GM19468 (cell line): Measurements from ENCODE around the gene BPTF.
"Not testable (repeated sequence)": the region's sequence is repeated elsewhere in the genome, so short reads cannot be mapped to it uniquely, and the experiment has no call there.

Experiments used
- ATAC-seq: cut with Tn5 transposase; IDR thresholded peaks from one replicate; pipeline ENCODE4 v1.9.1; 2021; ENCODE audit warnings: mild to moderate bottlenecking, moderate library complexity, moderate number of reproducible peaks; ENCODE audit not compliant: unreplicated experiment; ENCODE audit errors: extremely low read depth

BPTF gene

DNA sequence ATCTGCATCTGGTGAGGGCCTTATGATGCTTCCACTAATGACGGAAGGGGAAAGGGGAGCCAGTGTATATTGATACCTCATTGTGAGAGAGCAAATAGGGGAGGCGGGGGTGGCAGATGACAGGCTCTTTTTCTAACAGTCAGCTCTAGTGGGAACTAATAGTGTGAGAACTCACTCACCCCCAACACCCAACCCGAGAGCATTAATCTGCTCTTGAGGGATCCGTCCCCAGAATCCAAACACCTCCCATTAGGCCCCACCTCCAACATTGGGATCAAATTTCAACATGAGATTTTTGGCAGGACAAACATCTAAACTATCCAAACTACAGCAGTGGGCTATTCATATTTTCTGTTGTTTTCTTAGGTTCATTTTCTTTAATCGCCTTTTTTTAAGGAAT lies 54.4 kb downstream of the BPTF start:
- ATAC-seq, result no peak

DNA sequence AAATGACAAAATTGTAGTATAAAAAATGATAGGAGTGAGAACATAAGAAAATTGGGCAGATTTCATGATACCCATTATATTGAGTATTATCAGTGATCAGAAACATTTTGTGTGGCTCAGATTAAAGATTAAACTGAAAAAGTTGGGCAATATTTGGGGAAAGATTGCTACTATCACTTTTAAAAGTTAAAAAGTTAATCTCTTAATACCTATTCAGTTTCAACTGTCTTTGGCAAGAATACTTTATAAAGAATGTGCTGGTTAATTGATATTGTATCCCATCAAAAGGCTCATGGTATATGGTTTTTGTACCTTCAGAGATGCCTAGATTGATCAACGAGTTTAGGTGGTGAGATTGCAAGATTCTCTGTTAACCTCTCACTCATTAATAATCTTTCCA lies 55.8 kb downstream of the BPTF start:
- ATAC-seq, result no peak

DNA sequence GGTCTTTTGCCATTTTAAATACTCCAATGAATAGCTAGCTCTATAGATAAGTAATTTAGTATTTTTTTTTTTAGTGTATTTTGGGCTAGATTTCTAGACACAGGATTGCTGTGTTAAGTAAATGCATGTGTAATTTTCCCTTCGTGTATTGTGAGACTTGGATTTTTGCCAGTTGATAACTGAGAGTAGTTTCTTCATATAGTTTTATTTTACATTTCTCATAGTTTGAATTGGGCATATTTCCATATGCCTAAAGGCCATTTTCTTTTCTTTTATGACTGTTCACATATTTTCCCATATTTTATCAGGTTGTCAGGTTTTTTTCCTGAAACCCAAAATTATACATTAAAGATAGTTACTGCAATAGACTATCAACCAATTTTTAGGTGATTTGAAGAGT lies 59.4 kb downstream of the BPTF start:
- ATAC-seq, result no peak

DNA sequence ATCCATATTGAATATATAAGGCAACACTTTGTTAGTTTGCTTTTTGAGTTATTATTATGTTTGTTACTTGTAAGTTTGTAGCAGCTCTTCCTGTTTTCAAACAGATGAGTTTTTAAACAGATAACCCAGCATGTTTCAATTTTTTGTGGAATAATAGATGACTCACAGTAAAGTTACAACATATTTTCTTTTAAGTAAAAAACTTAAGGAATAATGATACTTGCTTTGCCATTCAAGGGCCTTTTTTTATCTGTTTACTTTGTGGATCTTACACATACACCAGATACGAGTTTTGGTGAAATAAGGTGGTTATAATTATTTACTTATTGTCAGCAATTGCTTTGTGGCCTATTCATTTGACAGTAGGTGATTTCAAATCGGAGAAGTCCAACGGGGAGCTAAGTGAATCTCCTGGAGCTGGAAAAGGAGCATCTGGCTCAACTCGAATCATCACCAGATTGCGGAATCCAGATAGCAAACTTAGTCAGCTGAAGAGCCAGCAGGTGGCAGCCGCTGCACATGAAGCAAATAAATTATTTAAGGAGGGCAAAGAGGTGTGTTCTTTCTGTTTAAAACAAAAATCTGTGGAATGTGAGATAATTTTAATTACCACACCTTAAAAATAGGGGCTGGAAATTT lies 66.3 kb downstream of the BPTF start:
- ATAC-seq, result no peak

DNA sequence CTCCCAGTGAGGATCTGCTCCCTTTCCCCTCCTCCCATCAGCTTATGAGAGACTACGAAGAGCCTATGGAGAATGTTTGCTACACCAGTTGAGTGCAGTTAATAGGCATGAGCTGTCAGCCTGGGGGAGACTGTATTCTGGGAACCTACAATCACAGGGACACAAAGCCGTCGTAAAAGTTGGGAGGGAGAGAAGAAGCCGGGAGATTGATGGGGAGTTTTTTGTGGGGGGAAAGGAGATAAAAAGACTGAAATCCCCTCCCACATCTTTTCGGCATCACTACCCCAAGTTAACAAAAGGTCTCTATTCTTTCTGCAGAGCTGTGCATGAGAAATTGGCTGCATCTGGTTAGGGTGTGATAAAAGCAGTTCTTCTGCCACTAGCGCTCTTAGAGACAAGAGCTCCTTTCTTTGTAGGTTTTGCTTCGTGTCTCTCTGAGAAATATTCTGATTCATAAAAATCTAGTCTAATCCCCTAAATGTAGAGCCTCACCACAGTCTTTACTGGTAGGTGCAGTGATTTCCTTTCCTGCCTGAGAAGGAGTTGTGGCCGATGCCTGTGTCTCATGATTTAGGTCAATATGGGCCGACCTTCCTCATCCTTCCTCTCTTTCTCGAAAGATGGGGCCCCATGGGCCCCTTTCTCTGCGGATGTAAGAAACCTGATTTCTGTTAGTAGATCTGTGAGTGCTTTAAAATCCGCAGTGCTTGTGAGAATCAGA lies 77.4 kb downstream of the BPTF start:
- ATAC-seq, result no peak

DNA sequence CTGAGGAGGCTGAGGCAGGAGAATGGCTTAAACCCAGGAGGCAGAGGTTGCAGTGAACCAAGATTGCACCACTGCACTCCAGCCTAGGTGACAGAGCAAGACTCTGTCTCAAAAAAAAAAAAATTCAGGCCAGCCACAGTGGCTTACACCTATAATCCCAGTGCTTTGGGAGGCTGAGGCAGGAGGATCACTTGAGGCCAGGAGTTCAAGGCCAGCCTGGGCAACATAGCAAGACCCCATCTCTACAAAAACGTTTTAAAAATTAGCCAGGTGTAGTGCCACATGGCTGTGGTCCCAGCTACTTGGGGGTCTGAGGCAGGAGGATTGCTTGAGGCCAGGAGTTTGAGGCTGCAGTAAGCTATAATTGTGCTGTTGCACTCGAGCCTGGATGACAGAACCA lies 80.0 kb downstream of the BPTF start:
- not testable (repeated sequence) for ATAC-seq

DNA sequence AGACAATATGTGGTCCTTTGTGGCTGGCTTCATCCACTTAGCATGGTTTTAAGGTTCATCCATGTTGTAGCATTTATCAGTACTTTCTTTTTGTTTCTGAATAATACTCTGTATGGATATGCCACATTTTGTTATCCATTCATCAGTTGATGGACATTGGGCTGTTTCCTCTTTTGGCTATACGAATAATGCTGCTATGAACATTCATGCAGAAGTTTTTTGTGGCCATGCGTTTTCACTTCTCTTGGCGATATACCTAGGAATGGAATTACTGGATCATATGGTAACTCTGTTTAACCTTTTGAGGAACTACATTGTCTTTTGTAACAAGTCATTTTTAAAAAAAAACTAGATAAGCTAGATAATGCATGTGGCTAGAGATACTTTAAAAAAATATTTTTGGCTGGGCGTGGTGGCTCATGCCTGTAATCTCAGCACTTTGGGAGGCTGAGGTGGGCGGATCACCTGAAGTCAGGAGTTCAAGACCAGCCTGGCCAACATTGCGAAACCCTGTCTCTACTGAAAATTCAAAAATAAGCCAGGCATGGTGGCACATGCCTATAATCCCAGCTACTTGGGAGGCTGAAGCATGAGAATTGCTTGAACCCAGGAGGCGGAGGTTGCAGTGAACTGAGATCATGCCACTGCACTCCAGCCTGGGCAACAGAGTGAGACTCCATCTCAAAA lies 85.0 kb downstream of the BPTF start:
- not testable (repeated sequence) for ATAC-seq

DNA sequence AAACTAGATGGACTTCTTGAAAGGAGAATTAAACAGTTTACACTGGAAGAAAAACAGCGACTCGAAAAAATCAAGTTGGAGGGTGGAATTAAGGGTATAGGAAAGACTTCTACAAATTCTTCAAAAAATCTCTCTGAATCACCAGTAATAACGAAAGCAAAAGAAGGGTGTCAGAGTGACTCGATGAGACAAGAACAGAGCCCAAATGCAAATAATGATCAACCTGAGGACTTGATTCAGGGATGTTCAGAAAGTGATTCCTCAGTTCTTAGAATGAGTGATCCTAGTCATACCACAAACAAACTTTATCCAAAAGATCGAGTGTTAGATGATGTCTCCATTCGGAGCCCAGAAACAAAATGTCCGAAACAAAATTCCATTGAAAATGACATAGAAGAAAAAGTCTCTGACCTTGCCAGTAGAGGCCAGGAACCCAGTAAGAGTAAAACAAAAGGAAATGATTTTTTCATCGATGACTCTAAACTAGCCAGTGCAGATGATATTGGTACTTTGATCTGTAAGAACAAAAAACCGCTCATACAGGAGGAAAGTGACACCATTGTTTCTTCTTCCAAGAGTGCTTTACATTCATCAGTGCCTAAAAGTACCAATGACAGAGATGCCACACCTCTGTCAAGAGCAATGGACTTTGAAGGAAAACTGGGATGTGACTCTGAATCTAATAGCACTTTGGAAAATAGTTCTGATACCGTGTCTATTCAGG lies 85.9 kb downstream of the BPTF start:
- no peak for ATAC-seq

DNA sequence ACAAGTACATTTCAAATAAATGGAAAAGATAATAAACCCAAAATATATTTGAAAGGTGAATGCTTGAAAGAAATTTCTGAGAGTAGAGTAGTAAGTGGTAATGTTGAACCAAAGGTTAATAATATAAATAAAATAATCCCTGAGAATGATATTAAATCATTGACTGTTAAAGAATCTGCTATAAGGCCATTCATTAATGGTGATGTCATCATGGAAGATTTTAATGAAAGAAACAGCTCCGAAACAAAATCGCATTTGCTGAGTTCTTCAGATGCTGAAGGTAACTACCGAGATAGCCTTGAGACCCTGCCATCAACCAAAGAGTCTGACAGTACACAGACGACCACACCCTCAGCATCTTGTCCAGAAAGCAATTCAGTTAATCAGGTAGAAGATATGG lies 86.8 kb downstream of the BPTF start:
- no peak for ATAC-seq

DNA sequence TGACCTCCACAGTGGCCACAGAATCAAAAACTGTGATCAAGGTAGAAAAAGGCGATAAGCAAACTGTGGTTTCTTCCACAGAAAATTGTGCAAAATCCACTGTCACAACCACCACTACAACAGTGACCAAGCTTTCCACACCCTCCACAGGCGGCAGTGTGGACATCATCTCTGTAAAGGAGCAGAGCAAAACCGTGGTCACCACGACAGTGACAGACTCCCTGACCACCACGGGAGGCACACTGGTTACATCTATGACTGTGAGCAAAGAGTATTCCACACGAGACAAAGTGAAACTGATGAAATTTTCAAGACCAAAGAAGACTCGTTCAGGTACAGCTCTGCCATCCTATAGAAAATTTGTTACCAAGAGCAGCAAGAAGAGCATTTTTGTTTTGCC lies 87.4 kb downstream of the BPTF start:
- ATAC-seq, result no peak

DNA sequence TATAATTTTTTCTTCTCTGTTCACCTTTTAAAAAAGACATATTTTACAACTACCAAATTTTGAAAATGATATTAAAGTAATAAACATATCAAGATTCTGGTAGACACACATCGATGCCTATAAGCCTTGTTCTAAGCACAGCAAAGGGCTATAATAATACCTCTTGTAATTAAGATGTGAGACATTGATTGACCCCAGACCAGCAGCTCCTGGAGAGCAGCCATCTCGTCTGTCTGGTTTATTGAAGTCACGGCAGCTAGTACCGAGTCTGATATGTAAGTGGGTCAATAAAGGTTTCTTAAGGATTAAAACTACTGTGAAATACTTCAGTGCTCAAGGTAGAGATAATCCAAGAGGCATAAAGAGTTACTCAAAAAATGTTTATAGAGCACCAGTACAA lies 94.9 kb downstream of the BPTF start:
- ATAC-seq, result no peak

DNA sequence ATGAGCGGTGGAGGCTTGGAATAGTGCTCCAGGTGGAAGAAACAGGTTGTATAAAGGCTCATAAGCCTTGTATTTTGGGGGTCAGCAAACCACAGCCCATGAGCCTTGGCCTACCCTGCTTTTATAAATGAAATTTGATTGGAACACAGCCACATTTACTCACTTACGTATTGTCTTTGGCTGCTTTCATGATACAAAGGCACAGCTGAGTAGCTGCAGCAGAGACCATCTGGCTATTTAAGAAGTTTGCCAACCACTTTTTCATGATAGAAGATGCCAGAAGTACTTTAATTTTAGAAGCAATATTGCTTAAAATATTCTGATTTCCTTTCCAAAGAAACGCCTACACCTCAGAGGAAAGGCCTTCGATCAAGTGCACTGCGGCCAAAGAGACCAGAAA lies 97.2 kb downstream of the BPTF start:
- ATAC-seq, result no peak

DNA sequence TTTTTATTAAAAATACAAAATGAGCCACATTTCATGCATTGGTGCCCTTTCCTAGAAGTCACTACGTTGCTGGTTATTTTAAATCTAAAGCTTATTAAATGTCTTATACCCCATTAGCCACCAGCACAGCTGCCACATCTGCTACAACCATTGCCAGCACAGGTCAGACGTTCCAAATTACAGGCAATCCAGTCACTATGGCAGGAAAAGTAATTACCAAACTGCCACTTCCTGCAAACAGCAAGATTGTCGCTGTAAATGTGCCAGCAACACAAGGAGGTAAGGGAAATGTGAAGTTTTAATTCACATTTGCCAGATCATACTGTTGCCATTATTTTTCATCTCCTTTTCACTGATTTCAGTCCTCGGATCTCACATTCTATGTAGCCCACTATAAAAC lies 103.5 kb downstream of the BPTF start:
- not testable (repeated sequence) for ATAC-seq

DNA sequence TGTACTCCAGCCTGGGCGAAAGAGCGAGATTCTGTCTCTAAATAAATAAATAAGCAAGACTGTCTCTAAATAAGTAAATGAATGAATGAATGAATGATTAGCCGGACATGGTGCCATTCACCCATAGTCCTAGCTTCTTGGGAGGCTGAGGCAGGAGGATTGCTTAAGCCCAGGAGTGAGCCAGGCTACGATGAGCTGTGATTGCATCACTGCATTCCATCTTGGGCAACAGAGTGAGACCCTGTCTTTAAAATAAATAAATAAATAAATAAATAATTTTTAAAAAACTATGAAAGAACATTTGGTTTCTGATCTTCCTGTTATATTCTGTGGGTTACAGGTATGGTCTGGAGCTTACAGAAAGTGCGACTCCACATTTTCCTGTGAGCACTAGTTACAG lies 105.9 kb downstream of the BPTF start:
- ATAC-seq, result no peak

DNA sequence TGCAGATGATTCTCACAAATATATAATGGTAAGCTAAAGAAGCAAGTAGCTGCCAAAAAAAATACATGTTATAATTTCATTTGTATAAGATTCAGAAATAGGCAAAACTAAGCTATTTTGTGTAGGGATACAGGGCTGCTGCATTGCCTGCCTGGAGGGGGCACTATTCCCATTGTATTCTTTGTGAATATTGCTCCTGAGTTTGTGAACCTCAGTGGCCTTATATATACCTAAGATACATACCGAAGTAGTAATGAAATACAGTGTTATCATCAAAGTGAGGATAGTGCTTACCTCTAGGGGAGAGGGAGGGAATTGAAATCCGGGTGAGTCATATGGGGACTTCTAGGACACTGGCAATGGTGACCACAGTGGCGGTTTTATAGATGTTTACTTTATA lies 117.5 kb downstream of the BPTF start:
- no peak for ATAC-seq

DNA sequence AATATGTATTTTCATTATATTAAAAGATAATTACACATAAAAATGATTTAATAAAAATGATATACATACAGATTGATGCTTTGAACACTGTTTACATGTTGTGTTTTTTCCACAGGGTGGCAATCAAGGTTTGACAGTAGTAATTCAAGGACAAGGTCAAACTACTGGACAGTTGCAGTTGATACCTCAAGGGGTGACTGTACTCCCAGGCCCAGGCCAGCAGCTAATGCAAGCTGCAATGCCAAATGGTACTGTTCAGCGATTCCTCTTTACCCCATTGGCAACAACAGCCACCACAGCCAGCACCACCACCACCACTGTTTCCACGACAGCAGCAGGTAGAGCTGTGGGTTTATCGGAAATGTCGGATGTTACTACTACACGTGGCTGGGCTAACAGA lies 118.7 kb downstream of the BPTF start:
- ATAC-seq, result no peak

DNA sequence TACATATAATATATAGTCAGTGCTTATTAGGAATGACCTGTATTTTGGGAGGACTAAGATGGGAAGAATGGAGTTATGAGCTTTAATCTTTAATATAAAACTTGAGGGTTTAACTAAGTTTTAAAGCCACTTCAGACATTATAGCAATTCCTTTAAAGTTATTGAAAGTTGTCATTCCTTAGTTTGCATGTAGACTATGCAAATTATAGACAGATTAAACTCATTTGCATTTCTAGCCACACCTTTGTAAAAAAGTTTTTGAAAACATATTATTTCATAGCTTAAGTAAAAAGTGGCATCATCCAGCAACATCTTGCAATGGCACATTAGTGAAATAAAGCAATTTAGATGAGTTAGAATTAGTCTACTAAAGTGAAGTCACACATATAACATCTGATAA lies 121.2 kb downstream of the BPTF start:
- ATAC-seq, result no peak

DNA sequence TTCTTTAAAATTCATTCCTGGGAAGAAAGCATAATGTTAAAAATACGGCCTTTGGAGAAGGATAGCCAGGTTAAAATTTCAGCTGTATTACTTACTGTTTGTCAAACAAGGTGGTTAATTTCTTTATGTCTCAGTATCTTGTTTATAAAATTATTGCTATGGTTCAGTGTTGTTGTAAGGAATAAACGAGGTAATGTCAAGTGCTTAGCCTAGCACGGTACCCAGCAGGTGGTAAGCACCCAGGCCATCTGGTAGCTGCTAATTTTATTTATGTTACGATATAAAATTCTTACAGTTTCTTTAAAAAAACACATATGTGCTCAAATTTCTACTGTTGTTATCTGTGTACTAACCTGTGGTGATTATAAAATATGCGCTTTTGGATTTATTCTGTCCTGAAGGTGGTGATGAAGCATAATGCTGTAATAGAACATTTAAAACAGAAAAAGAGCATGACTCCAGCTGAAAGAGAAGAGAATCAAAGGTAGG lies 122.1 kb downstream of the BPTF start:
- ATAC-seq, result no peak

DNA sequence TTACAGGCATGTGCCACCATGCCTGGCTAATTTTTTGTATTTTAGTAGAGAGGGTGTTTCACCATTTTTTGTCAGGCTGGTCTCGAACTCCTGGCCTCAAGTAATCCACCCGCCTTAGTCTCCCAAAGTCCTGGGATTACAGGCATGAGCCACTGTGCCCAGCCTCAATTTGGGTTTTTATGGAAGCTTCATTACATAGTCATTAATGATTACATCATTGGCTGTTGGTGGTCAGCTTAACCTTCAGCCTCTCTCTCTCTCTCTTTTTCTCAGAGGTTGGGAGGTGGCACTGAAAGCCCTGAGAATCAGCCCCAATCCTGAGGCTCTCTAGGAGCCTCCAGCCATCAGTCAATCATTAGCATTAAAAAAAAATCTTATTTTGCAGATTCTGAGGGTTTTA lies 125.6 kb downstream of the BPTF start:
- ATAC-seq, result no peak

DNA sequence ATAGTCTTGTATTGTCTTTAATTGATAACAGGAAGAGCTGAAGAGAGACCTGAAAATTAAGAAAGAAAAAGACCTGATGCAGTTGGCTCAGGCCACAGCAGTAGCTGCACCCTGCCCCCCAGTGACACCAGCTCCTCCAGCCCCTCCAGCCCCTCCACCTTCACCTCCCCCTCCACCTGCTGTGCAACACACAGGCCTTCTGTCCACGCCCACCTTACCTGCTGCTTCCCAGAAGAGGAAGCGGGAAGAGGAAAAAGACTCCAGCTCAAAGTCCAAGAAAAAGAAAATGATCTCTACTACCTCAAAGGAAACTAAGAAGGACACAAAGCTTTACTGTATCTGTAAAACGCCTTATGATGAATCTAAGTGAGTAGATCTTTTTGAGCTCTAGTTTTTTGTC lies 134.2 kb downstream of the BPTF start:
- ATAC-seq, result no peak

DNA sequence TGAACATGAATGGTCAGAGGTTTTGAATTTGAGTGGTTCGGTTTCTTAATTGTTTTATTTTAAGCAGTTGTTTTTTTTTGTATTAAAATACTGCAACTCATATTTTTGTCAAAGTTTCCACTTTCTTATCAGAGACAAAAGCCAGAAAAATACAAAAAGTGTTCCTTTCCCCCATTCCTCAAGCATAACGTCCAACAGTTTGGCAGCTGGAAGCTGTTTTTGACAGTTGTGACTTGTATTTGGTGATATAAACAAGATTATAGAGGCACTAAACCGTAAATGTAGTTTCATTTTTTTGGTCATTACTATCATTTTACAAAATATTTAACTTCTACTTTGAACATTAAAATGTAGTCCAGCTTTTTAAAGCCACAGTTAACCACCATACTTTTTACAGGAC lies 135.0 kb downstream of the BPTF start:
- ATAC-seq, result not testable (repeated sequence)
